Measurements from ENCODE around the gene PRR22. TPM values are rescaled to one million over a fixed set of nuclear protein-coding genes. Genes with fewer than 3 reads are reported as not detected.

PRR22 gene
- total and polyA plus RNA-seq, 9 of the 15 experiments (the other 6 are each of a cell fraction or from before 2014, with no cell fraction given), result 0.03 to 12.0 (median 2.0) TPM; not detected in 1

DNA sequence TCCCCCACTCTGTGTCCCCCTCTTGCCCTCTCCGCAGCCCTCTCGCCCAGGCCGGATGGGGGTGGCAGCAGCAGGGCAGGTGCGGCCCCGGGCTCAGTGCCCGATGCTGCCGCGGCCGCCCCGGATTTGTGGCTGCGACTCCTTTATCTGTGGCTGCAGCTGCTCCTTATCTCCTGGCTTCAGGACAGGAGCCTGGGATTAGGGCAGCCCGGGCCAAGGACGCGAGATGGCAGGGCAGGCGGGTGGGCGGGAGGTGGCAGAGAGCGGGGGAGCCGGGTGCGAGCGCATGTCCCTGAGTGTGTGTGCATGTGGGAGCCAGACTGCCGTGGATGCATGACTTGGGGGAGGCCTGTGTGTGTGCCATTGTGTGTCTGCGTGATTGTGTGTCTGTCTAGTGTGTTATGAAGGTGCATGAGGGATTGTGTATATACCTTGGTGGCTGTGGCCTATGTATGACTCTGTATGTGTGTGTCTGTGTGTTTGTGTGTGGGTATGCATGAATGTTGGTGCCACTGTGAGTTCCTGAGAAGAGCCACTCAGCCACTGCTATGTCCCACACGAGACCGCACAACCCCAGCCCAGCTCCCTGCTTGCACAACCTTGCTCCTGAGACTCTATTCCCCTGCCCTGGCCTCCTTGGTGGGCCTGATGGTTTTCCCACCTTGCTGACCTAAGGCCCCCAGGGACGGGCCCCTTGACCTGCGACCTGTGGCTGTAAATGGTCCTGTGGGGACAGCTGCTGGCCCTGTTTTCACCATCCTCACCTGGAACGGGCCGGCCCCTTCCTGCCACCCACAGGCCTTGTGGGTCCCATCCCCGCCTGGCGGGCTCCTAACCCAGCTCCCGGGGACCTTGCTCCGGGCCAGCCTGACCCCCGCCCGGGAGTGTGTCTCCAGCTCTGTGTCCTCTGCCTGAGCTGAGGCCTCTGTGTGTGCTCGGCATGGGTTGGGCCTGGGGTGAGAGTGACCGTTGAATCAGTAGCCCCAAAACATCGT, 15.0 kb upstream of the PRR22 start (continued):
- TF ChIP-seq KAT8 (IDR thresholded peaks at IDR 0.05; ENCODE audit: low read depth), result no peak
- TF ChIP-seq JUNB (CRISPR knock-in tag; conservative IDR thresholded peaks at IDR 0.05), result no peak
- no peak for TF ChIP-seq ELF2 (CRISPR knock-in tag; IDR thresholded peaks at IDR 0.05)
- TF ChIP-seq, protein P1, sequence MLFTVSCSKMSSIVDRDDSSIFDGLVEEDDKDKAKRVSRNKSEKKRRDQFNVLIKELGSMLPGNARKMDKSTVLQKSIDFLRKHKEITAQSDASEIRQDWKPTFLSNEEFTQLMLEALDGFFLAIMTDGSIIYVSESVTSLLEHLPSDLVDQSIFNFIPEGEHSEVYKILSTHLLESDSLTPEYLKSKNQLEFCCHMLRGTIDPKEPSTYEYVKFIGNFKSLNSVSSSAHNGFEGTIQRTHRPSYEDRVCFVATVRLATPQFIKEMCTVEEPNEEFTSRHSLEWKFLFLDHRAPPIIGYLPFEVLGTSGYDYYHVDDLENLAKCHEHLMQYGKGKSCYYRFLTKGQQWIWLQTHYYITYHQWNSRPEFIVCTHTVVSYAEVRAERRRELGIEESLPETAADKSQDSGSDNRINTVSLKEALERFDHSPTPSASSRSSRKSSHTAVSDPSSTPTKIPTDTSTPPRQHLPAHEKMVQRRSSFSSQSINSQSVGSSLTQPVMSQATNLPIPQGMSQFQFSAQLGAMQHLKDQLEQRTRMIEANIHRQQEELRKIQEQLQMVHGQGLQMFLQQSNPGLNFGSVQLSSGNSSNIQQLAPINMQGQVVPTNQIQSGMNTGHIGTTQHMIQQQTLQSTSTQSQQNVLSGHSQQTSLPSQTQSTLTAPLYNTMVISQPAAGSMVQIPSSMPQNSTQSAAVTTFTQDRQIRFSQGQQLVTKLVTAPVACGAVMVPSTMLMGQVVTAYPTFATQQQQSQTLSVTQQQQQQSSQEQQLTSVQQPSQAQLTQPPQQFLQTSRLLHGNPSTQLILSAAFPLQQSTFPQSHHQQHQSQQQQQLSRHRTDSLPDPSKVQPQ (CRISPR knock-in tag; IDR thresholded peaks at IDR 0.05; ENCODE audit: borderline replicate concordance), result no peak
- TF ChIP-seq, protein P2, sequence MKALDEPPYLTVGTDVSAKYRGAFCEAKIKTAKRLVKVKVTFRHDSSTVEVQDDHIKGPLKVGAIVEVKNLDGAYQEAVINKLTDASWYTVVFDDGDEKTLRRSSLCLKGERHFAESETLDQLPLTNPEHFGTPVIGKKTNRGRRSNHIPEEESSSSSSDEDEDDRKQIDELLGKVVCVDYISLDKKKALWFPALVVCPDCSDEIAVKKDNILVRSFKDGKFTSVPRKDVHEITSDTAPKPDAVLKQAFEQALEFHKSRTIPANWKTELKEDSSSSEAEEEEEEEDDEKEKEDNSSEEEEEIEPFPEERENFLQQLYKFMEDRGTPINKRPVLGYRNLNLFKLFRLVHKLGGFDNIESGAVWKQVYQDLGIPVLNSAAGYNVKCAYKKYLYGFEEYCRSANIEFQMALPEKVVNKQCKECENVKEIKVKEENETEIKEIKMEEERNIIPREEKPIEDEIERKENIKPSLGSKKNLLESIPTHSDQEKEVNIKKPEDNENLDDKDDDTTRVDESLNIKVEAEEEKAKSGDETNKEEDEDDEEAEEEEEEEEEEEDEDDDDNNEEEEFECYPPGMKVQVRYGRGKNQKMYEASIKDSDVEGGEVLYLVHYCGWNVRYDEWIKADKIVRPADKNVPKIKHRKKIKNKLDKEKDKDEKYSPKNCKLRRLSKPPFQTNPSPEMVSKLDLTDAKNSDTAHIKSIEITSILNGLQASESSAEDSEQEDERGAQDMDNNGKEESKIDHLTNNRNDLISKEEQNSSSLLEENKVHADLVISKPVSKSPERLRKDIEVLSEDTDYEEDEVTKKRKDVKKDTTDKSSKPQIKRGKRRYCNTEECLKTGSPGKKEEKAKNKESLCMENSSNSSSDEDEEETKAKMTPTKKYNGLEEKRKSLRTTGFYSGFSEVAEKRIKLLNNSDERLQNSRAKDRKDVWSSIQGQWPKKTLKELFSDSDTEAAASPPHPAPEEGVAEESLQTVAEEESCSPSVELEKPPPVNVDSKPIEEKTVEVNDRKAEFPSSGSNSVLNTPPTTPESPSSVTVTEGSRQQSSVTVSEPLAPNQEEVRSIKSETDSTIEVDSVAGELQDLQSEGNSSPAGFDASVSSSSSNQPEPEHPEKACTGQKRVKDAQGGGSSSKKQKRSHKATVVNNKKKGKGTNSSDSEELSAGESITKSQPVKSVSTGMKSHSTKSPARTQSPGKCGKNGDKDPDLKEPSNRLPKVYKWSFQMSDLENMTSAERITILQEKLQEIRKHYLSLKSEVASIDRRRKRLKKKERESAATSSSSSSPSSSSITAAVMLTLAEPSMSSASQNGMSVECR (CRISPR knock-in tag; IDR thresholded peaks at IDR 0.05), result peak; percentile 42; the same call in 1 of the 2 replicates
- TF ChIP-seq BRF1 (IDR thresholded peaks at IDR 0.05; ENCODE audit: borderline replicate concordance, extremely low read depth, insufficient read length), result no peak
- TF ChIP-seq, protein P3, sequence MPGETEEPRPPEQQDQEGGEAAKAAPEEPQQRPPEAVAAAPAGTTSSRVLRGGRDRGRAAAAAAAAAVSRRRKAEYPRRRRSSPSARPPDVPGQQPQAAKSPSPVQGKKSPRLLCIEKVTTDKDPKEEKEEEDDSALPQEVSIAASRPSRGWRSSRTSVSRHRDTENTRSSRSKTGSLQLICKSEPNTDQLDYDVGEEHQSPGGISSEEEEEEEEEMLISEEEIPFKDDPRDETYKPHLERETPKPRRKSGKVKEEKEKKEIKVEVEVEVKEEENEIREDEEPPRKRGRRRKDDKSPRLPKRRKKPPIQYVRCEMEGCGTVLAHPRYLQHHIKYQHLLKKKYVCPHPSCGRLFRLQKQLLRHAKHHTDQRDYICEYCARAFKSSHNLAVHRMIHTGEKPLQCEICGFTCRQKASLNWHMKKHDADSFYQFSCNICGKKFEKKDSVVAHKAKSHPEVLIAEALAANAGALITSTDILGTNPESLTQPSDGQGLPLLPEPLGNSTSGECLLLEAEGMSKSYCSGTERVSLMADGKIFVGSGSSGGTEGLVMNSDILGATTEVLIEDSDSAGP (CRISPR knock-in tag; IDR thresholded peaks at IDR 0.05), result no peak
- no peak for TF ChIP-seq ZNF354B (CRISPR knock-in tag; IDR thresholded peaks at IDR 0.05)
- no peak; the same call in 1 of the 2 replicates for TF ChIP-seq ZBTB1 (CRISPR knock-in tag; IDR thresholded peaks at IDR 0.05; ENCODE audit: borderline replicate concordance, low read depth)
- no peak for TF ChIP-seq ILF3 (IDR thresholded peaks at IDR 0.05; ENCODE audit: borderline replicate concordance)
- 0 out of 2 replicates have a peak, but pooled peaks have one; percentile 41 for TF ChIP-seq TAF7 (tag; IDR thresholded peaks at IDR 0.05)
- TF ChIP-seq, protein P4, sequence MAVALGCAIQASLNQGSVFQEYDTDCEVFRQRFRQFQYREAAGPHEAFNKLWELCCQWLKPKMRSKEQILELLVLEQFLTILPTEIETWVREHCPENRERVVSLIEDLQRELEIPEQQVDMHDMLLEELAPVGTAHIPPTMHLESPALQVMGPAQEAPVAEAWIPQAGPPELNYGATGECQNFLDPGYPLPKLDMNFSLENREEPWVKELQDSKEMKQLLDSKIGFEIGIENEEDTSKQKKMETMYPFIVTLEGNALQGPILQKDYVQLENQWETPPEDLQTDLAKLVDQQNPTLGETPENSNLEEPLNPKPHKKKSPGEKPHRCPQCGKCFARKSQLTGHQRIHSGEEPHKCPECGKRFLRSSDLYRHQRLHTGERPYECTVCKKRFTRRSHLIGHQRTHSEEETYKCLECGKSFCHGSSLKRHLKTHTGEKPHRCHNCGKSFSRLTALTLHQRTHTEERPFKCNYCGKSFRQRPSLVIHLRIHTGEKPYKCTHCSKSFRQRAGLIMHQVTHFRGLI (CRISPR knock-in tag; IDR thresholded peaks at IDR 0.05), result 0 out of 2 replicates have a peak, but pooled peaks have one; percentile 19
- TF ChIP-seq HNRNPK (IDR thresholded peaks at IDR 0.05; ENCODE audit: low read depth, low read length, poor library complexity, severe bottlenecking), result no peak
- peak; percentile 61; the same call in 1 of the 2 replicates for TF ChIP-seq HIVEP1 (CRISPR knock-in tag; IDR thresholded peaks at IDR 0.05)

All from K562 (cell line).